HPDE6-E6E7 (cell line): ENCODE measurements around the gene MTG1.
"Not testable (repeated sequence)": the region's sequence is repeated elsewhere in the genome, so short reads cannot be mapped to it uniquely, and the experiment has no call there.

Experiments used
- DNase-seq: peaks from one replicate; pipeline ENCODE4 v3.0.0; 2011; ENCODE audit warnings: missing footprints; ENCODE audit errors: extremely low spot score

Gene MTG1

DNA sequence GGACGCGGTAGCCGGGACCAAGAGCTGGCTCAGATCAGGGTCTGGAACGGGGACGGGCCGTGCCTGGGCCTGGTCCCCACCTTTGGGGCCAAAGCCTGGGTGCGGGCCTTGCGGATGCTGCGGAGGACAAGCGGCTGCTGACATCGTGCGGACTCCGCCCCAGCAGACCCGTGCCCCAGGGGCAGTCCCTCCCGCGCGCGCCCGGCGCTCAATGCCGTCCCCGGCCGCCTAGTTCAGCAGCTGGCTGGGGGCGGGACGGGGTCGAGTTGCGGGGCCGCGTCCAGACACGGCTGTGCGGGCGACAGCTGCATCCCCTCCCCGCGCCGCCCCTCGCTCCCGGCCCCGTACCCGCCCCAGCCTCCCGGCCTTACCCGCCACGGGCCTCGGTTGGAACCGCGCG, 30.1 kb downstream of the MTG1 start:
- not testable (repeated sequence) for DNase-seq

DNA sequence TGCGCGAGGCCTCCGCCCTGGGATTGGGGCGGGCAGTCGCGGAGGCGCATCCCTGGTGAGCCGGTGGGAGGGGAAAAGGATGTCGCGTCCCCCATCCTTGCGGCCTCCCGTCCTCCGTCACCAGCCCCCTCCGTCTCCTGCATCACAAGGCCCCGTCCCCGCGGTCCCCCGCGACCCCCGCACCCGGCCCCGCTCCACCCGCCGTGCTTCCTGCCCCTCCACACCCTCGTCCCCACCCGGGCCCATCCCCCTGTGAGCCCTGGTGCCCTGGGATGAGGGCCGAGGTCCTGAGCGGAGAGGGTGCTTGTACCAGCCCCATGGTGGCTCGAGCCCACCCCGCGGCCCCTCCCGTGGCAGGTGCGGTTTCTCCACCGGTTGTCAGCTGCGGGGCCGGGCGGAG, 30.6 kb downstream of the MTG1 start, which contains the start of gene SPRN:
Gene SPRN (minus strand): TSS at position 25 of the 400 bp plus-strand sequence. CDS start 944 bp downstream, outside the sequence.
- not testable (repeated sequence) for DNase-seq

- not testable (repeated sequence) for DNase-seq
These were observed 35.6 kb downstream of the MTG1 start for GRCh38 chr10:133429571-133429970.

DNA sequence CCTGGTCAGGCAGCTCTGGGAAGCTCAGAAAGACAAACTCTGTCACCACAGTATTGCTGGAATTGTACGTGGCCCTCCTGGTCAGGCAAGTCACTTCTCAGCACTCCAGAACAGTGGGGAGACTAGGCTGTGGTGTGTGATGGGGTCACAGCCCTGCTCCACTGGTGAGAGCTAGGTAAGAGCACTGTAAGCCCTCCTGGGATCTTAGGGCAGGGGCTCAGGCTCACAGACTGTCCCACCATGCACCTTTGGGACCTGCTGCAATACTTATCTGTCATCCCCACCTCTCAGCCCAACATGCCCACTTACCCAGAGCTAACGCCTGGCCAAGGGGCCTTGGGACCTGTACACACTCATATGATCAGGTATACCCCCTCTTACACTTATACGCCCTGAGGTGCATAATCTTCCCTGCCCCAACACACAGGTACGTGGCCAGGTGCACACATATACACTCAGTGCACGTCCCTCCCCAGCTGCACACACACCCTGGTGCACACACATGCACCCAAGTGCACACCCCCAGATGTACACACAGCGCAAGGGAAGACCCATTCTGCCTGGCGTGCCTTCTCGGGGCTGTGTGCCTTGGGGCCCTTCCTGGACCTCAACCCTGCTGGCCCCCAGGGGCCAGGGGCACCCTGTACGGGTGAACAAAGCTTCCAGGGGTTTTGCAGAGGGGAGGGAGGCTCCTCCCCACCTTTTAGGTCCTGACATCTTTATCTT, 38.1 kb downstream of the MTG1 start:
- not testable (repeated sequence) for DNase-seq

DNA sequence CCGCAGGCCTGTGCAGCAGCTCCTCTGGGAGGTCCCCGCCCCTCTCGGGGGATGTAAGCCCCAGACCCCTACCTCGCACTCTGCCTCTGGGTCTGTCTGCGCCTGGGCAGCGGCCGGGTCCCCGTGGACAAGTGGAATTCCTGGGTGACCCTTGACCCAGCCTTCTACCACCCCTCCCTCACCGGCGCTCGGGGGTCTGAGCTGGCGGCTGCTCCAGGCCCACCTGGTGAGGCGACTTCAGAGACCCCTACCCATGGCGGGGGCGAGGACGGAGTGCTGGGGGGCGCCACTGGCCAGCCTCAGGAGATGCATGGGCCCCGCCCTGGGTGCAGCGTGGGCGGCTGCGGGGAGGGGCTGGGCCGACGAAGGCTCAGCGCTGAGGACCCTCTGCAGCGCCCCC, 38.8 kb downstream of the MTG1 start:
- DNase-seq, result not testable (repeated sequence)

GRCh38 chr10:133438711-133439273, 44.8 kb downstream of the MTG1 start:
- no peak for DNase-seq

DNA sequence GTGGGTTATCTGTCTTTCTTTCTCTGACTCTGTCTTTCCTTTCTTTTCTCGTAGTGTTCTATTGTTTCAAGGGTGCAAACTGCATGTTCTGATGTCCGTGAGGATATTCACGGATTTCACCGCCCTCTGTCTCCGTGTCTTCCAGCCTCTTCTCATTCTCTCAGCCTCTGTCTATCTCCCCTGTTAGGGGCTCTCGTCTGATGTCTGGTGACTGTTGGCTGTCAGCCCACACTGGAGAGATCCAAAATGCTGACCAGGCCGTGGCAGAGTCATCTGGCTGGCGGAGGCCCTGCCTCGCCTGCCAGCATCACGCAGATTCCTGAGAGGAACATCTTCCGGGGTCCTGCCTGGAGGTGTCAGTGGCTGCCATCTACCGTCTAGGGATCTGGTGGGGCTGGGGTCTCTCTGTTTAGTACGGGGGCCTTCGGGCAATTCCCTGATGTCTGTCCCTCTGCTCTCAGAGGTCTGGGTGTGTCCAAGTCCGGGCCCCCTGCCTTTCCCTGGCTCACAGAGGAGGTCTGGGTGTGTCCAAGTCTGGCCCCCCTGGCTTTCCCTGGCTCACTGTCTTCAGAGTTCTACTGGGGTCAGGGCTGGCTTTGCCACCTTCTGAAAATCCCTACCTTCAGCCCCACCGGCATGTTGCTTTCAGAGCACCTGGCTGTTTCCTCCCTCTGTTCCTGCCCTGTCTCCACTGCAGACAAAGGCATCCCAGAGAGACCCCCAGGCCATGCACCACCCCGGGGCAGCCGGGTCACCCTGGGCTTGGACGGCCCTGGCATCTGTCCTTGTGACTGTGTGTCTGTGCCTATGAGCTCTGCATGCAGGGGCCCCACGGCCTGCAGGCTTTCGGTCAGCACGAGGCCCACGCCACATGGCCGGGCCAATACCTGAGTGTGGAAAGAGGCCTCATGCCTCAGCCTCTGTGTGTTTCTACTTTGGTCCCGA, 45.8 kb downstream of the MTG1 start:
- DNase-seq, result no peak

- DNase-seq, result no peak
These were observed 46.8 kb downstream of the MTG1 start for GRCh38 chr10:133440633-133441285.

GRCh38 chr10:133441356-133441755, 47.4 kb downstream of the MTG1 start:
- DNase-seq, result not testable (repeated sequence)

- no peak for DNase-seq
These were observed 47.8 kb downstream of the MTG1 start for GRCh38 chr10:133441780-133442179.

DNA sequence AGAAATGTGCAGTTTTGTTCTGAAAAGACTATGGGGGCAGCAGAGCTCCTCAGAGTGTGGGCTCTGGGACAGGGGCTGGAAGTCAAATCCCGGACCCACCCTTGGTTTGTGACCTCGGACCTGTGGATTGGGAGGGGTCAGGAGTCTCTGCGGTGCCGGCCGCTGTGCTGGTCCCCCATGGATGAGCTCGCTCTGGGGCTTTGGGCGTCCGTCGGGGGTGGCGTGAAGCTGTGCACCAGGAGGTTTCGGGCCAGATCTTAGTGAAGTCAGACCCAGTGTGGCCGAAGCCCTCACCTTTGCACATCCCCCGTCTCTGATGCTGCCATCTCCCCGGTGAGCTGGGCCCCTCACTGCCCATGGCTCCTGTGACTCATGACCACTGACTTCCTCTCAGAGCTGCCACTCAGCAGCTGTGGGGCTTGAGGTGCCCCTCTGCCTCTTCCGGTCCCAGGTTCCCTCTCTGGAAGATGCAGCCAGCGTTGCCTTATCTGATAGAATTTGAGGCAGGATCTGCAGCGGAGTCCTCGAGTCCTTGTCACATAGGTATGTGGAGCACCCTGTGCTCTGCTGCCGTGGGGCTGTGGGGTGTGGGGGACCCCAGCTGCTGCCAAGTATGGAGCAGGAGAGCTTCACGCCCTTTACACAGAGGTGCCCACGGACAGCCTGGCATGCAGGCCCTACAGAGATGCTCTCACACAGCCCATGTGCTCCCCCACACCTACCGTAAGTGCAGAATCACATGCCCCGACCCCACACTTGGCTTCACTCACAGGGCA, 48.4 kb downstream of the MTG1 start:
- no peak for DNase-seq

DNA sequence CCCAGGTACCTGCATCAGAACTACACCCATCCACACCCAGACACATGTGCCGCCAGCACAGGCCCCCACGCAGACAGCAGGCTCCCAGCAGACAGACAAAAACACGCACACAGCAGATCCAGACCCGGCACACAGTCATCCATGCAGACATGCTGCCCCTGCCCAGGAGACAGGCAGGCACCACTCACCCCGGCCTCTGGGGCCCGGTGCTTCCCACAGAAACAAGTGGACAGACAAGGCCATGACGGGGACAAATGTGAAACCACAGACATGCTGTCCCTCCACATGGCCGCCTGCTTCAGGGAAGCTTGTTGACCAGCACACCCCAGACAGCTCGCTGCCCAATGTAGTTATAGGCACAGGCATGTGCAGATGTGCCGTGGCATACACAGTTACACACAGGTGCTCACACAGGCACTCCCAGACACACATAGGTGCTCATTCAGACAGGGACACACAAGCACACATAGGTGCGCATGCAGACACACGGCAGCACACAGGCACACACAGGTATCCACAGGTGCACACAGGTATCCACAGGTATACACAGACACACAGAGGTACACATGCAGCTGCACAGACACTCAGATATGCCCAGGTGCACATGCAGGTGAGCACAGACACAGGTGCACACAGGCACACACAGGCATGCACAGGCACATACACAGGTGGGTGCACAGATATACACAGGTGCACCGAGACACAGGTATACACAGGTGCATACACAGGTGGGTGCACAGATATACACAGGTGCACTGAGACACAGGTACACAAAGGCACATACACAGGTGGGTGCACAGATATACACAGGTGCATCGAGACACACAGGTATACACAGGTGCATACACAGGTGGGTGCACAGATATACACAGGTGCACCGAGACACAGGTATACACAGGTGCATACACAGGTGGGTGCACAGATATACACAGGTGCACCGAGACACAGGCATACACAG, 49.3 kb downstream of the MTG1 start:
- no peak for DNase-seq

- DNase-seq, result no peak
These were observed 50.6 kb downstream of the MTG1 start for GRCh38 chr10:133444342-133445267.

GRCh38 chr10:133445268-133445732, 51.3 kb downstream of the MTG1 start:
- DNase-seq, result no peak

DNA sequence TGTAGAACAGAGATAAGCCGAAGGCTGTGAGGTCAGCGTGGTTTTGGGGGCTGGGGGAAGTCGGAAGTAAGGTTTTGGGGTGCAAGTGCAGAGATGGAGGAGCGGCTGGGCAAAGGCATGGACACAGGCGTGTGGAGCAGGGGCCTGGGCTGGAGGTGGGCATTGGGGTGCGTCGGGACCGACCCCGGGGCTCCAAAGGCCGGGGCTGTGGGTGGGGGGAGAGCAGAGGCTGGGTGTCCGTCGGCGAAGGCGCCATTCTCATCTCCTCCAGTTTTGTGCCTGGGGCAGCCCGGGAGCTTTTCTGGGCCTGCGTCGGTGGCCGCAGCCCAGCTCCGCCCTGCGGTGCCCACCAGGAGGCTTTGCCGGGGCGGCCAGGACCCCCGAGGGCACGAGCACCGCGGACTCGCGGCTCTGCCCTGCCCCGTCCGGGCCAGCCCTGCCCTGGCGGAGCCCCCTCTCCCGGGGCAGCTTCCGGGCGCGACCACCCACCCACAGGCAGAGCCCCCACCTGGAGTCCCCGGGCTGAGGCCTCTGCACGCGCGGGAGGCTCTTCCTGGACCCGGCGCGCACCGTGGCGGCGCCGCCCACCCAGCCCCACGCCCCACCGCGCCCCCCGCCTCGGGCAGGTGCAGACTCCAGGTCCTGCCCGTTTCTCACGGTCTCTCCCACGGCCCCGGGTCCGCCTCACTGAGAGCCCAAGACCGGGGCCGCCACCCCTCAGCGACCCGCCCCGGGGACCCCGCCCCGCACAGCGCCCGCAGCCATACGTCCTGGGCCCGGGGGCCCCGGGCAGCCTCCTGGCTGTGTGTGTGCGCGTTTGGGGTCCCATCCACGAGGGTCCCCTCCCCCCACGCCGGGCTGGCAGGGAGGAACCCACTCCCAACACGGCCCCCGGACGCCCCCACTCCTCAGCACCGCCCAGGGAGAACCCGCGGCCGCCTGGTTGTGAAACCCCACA, 52.1 kb downstream of the MTG1 start:
- DNase-seq, result no peak

DNA sequence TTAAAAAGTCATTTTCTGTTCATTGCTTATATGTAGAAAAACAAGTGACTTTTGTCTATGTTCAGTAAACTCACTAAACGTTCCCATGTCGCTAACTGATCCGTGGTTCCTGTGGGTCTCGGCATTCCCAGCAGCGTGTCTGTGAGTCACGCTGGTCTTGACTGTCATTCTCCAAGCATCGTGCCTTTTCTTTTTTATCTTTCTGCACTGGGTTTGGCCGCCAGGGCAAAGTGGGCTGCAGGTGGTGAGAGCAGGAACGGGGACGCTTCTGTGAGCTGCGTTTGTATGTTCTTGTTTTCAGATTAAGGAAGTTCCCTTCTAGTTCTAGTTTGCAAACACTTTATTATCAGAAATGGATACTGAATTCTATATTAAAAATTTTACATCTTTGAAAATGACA, 53.0 kb downstream of the MTG1 start:
- DNase-seq, result no peak

DNA sequence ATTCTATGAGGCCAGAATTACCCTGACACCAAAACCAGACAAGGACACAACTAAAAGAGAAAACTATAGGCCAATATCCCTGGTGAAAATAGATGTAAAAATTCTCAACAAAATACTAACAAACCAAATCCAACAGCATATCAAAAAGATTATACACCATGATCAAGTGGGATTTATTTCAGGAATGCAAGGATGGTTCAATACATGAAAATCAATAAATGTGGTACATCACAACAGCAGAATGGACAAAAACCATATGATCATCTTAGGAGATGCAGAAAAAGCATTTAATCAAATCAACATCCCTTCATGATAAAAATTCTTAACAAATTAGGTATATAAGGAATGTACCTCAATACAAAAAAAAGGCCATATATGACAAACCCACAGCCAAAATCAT, 54.2 kb downstream of the MTG1 start:
- no peak for DNase-seq
